ENCODE measurements around the gene GMPPB. TPM values are rescaled to one million over a fixed set of nuclear protein-coding genes. Genes with fewer than 3 reads are reported as not detected.

The GMPPB gene
- total RNA-seq, 1 experiment from 2014 or later = 42.4 TPM

- intact Hi-C loops (cut with micrococcal nuclease; ENCODE audit: unreplicated experiment) = loop anchor here (2.0 kb wide), 1 partner anchor 135 kb away; no protein-coding TSS in a partner anchor
- Mint-ChIP-seq H3K4me3 (ENCODE audit: low read depth, unreplicated experiment) (no peak overlapping the region), H3K4me1 (ENCODE audit: low read depth, unreplicated experiment) (no peaks in the 10 kb centered on the region), H3K27ac (ENCODE audit: unreplicated experiment) (no peak overlapping the region), H3K36me3 (ENCODE audit: insufficient read depth, unreplicated experiment) (peaks cover 18% of the 10 kb centered on the region), H3K27me3 (ENCODE audit: unreplicated experiment) (no peaks in the 10 kb centered on the region), H3K9me3 (ENCODE audit: low read depth, unreplicated experiment) (no peaks in the 10 kb centered on the region)
- peak; percentile 84 for TF ChIP-seq CTCF (IDR thresholded peaks at IDR 0.05; ENCODE audit: unreplicated experiment)
- CTCF ChIA-PET = interaction anchor here (1.8 kb wide), 1 partner anchor 135 kb away, joined by 11 read pairs; no protein-coding TSS in a partner anchor
- peak; percentile 68 for DNase-seq
- BruUV-seq (replicated peaks) = no TSS peak
Observed at GRCh38 chr3:49703443-49703927, 20.3 kb downstream of the GMPPB start.

GRCh38 chr3:49702672-49703071 is 21.1 kb downstream of the GMPPB start:
- no peak for DNase-seq
- no peaks in the 10 kb centered on the region for H3K27me3 Mint-ChIP-seq (ENCODE audit: unreplicated experiment)
- no peaks in the 10 kb centered on the region for H3K4me1 Mint-ChIP-seq (ENCODE audit: low read depth, unreplicated experiment)
- CTCF ChIA-PET = no interaction called here
- no peak overlapping the region for H3K4me3 Mint-ChIP-seq (ENCODE audit: low read depth, unreplicated experiment)
- TF ChIP-seq CTCF (IDR thresholded peaks at IDR 0.05; ENCODE audit: unreplicated experiment) = no peak
- intact Hi-C loops (cut with micrococcal nuclease; ENCODE audit: unreplicated experiment) = loop anchor here (2.0 kb wide), 1 partner anchor 136 kb away; no protein-coding TSS in a partner anchor
- no TSS peak for BruUV-seq (replicated peaks)
- H3K9me3 Mint-ChIP-seq (ENCODE audit: low read depth, unreplicated experiment) = no peaks in the 10 kb centered on the region
- peaks cover 14% of the 10 kb centered on the region for H3K36me3 Mint-ChIP-seq (ENCODE audit: insufficient read depth, unreplicated experiment)
- H3K27ac Mint-ChIP-seq (ENCODE audit: unreplicated experiment) = no peak overlapping the region

- Mint-ChIP-seq H3K27me3 (ENCODE audit: unreplicated experiment) (no peaks in the 10 kb centered on the region), H3K4me1 (ENCODE audit: low read depth, unreplicated experiment) (no peaks in the 10 kb centered on the region), H3K27ac (ENCODE audit: unreplicated experiment) (no peak overlapping the region), H3K4me3 (ENCODE audit: low read depth, unreplicated experiment) (no peak overlapping the region), H3K36me3 (ENCODE audit: insufficient read depth, unreplicated experiment) (peaks cover 19% of the 10 kb centered on the region), H3K9me3 (ENCODE audit: low read depth, unreplicated experiment) (no peaks in the 10 kb centered on the region)
- peak; percentile 22 for TF ChIP-seq CTCF (IDR thresholded peaks at IDR 0.05; ENCODE audit: unreplicated experiment)
- DNase-seq = no peak
- BruUV-seq (replicated peaks) = no TSS peak
- CTCF ChIA-PET = interaction anchor here (1.0 to 1.2 kb wide), 2 partner anchors 22 to 101 kb away, joined by 3 to 4 read pairs; partner anchors contain the start of gene GMPPB
- intact Hi-C loops (cut with micrococcal nuclease; ENCODE audit: unreplicated experiment) = loop anchor here (2.0 kb wide), 1 partner anchor 137 kb away; no protein-coding TSS in a partner anchor
Observed at GRCh38 chr3:49701388-49702077, 22.2 kb downstream of the GMPPB start.

GRCh38 chr3:49700453-49701128 is 23.2 kb downstream of the GMPPB start:
- CTCF ChIA-PET = interaction anchor here (1.0 to 1.2 kb wide), 2 partner anchors 23 to 102 kb away, joined by 3 to 4 read pairs; partner anchors contain the start of gene GMPPB
- intact Hi-C loops (cut with micrococcal nuclease; ENCODE audit: unreplicated experiment) = no loop called here
- H3K27ac Mint-ChIP-seq (ENCODE audit: unreplicated experiment) = no peak overlapping the region
- DNase-seq = no peak
- H3K36me3 Mint-ChIP-seq (ENCODE audit: insufficient read depth, unreplicated experiment) = peaks cover 20% of the 10 kb centered on the region
- no peaks in the 10 kb centered on the region for H3K27me3 Mint-ChIP-seq (ENCODE audit: unreplicated experiment)
- no peaks in the 10 kb centered on the region for H3K9me3 Mint-ChIP-seq (ENCODE audit: low read depth, unreplicated experiment)
- no TSS peak for BruUV-seq (replicated peaks)
- no peak for TF ChIP-seq CTCF (IDR thresholded peaks at IDR 0.05; ENCODE audit: unreplicated experiment)
- no peaks in the 10 kb centered on the region for H3K4me1 Mint-ChIP-seq (ENCODE audit: low read depth, unreplicated experiment)
- H3K4me3 Mint-ChIP-seq (ENCODE audit: low read depth, unreplicated experiment) = no peak overlapping the region

Measured in Calu3 (cell line).